ENCODE measurements around the gene RBFOX1.

The RBFOX1 gene

DNA sequence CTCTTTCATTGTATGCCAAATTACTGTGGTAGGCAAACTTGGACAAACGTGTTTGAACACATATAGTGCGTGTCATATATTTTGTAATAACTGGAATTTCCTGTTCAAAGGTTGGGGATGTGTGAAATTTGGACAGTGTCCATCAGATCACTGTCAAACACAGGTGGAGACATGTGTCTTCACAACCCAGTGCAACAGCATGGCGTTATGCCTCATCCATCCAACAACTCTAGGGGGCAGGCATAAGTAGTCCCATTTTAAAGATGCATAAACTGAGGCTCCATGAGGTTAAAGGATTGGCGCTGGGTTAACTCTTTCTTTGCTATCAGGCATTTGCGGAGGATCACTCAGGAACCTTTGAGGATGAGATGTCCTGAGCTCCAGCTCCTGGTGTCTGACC lies 103.7 kb downstream of the RBFOX1 start:
- TF ChIP-seq, protein P1, sequence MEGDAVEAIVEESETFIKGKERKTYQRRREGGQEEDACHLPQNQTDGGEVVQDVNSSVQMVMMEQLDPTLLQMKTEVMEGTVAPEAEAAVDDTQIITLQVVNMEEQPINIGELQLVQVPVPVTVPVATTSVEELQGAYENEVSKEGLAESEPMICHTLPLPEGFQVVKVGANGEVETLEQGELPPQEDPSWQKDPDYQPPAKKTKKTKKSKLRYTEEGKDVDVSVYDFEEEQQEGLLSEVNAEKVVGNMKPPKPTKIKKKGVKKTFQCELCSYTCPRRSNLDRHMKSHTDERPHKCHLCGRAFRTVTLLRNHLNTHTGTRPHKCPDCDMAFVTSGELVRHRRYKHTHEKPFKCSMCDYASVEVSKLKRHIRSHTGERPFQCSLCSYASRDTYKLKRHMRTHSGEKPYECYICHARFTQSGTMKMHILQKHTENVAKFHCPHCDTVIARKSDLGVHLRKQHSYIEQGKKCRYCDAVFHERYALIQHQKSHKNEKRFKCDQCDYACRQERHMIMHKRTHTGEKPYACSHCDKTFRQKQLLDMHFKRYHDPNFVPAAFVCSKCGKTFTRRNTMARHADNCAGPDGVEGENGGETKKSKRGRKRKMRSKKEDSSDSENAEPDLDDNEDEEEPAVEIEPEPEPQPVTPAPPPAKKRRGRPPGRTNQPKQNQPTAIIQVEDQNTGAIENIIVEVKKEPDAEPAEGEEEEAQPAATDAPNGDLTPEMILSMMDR (IDR thresholded peaks at IDR 0.05; ENCODE audit: control insufficient read depth, extremely low read depth, insufficient read depth), result no peak
- H3K4me3 ChIP-seq (ENCODE audit: low read depth, low read length), result no peak overlapping the region
- no peak for DNase-seq (ENCODE audit: low read depth)

DNA sequence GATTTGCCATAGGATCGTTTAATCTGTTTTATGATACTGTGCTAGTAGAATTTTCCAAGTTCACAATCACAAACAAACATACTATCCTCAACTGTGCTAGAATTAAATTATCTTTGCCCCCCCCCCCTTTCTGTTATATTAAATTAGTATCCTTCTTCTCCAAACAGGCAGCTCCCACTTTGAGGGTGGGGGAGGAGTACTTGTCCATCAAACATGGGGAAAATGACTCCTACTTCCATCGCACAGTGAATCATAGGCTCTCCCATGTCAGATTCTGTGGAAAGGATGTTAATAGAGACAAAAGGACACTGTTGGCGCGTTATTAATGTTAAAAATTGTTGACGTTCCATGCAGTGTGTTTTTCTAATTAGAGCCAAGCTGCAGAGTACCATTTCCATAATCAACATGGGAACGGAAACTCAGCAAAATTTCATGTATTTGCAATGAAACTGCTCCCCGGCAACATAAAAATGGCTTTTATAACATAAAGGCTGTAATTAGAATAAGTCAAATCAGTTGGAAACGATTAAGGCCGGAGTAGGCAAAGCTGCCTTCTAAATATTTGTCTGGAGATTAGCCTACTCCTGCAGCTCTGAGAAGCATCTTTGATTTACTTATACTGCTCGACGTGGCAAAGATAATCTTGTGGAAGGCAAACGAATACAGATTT lies 104.6 kb downstream of the RBFOX1 start:
- no peak overlapping the region for H3K4me3 ChIP-seq (ENCODE audit: low read depth, low read length)
- no peak for DNase-seq (ENCODE audit: low read depth)
- TF ChIP-seq, protein P1 (IDR thresholded peaks at IDR 0.05; ENCODE audit: control insufficient read depth, extremely low read depth, insufficient read depth), result no peak

DNA sequence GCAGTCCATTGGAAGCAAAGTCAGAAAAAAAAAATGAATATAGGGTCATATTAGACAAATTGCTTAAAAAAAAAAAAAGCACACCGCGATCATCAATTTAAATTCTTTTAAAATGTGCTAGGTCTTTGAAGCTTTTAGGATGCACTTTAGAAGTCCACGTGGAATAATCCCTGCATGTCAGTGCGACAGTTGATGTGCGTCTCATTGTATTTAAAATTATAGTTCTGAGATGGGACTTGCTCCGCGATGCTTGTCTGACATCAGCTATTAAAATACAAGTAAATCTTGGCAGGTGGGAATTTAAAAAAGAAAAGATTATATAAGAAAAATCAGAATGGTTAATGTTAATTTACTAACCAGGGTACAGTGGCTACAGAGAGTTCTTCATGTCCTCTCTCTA lies 105.2 kb downstream of the RBFOX1 start:
- no peak for DNase-seq (ENCODE audit: low read depth)
- TF ChIP-seq, protein P1 (IDR thresholded peaks at IDR 0.05; ENCODE audit: control insufficient read depth, extremely low read depth, insufficient read depth), result no peak
- H3K4me3 ChIP-seq (ENCODE audit: low read depth, low read length), result no peak overlapping the region

DNA sequence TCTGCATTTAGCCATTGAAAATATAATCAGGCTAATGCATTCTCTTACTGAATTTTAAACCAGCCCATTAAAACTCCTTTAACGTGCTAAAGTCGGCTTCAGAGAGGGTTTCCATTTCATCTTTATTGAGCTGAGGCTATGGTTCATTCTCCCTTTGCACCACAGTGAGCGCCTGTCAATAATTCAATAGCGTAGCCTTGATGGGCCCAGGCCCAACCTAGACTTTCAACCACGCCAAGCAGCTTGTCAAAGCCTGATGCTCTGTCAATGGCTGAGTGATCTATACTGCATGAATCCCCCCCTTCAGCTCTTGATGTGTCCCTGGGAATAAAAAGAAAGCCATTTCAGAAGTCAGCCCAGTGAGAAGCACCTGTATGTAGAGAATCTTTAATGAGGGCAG lies 106.0 kb downstream of the RBFOX1 start:
- H3K4me3 ChIP-seq (ENCODE audit: low read depth, low read length), result no peak overlapping the region
- no peak for DNase-seq (ENCODE audit: low read depth)
- TF ChIP-seq, protein P1 (IDR thresholded peaks at IDR 0.05; ENCODE audit: control insufficient read depth, extremely low read depth, insufficient read depth), result no peak

DNA sequence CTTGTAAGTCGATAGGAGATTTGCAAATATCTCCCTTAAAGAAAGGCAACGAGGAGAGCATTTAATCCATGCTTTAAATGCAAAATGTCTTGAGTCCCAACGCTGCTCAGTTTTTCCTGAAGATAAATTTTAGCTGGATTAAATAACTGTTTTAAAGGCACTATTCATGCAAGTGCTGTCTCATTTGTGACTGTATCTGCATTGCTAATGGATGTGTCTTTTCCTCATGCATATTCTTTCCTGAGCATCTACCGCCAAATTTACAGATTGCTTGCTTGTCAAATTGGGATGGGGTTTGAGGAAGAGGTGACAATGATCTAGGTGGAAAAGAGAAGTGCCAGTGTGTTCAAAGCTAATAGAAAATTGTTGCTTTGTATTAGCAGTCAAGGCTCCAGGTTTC lies 106.9 kb downstream of the RBFOX1 start:
- no peak for DNase-seq (ENCODE audit: low read depth)
- TF ChIP-seq, protein P1 (IDR thresholded peaks at IDR 0.05; ENCODE audit: control insufficient read depth, extremely low read depth, insufficient read depth), result no peak
- H3K4me3 ChIP-seq (ENCODE audit: low read depth, low read length), result no peak overlapping the region

- H3K4me3 ChIP-seq (ENCODE audit: low read depth, low read length), result no peak overlapping the region
- TF ChIP-seq, protein P1 (IDR thresholded peaks at IDR 0.05; ENCODE audit: control insufficient read depth, extremely low read depth, insufficient read depth), result no peak
- no peak for DNase-seq (ENCODE audit: low read depth)
Measured at GRCh38 chr16:7440886-7441400, 108.3 kb downstream of the RBFOX1 start.

GRCh38 chr16:7442050-7442449 lies 109.4 kb downstream of the RBFOX1 start:
- no peak overlapping the region for H3K4me3 ChIP-seq (ENCODE audit: low read depth, low read length)
- no peak for DNase-seq (ENCODE audit: low read depth)
- TF ChIP-seq, protein P1 (IDR thresholded peaks at IDR 0.05; ENCODE audit: control insufficient read depth, extremely low read depth, insufficient read depth), result no peak

All from LNCaP clone FGC (cell line).